NCI-H1930 (cell line): ENCODE data around the gene CGB8.
"Not testable (repeated sequence)": the region's sequence is repeated elsewhere in the genome, so short reads cannot be mapped to it uniquely, and the experiment has no call there.

Experiments
- DNase-seq, 2 experiments: peaks; one replicate each; lab custom pipeline; 2025; lab: John Stamatoyannopoulos, UW

Gene CGB8

GRCh38 chr19:49030323-49030722 is 18.6 kb downstream of the CGB8 start:
- not testable (repeated sequence) for DNase-seq

GRCh38 chr19:49029749-49030148 is 19.2 kb downstream of the CGB8 start:
- DNase-seq = not testable (repeated sequence)

- DNase-seq = not testable (repeated sequence)
Observed at GRCh38 chr19:49028686-49029085, 20.2 kb downstream of the CGB8 start.

- not testable (repeated sequence) for DNase-seq
Observed at GRCh38 chr19:49025599-49025998, 23.3 kb downstream of the CGB8 start.

GRCh38 chr19:49025088-49025487 is 23.8 kb downstream of the CGB8 start:
- DNase-seq = not testable (repeated sequence)

GRCh38 chr19:49024233-49024632 is 24.7 kb downstream of the CGB8 start, which contains the start of gene CGB3:
CGB3 (minus strand) TSS chr19:49024333; CDS start chr19:49023971, 362 bp downstream.
- DNase-seq = not testable (repeated sequence)

- DNase-seq = no peak
Observed at GRCh38 chr19:49022116-49022515, 26.8 kb downstream of the CGB8 start.

- DNase-seq = no peak
Observed at GRCh38 chr19:49020931-49021895, 27.7 kb downstream of the CGB8 start.

- DNase-seq = no peak
Observed at GRCh38 chr19:49020342-49020741, 28.6 kb downstream of the CGB8 start.

GRCh38 chr19:49019242-49019932 is 29.5 kb downstream of the CGB8 start:
- DNase-seq = peak; percentile 47 to 68

- not testable (repeated sequence) for DNase-seq
Observed at GRCh38 chr19:49018388-49019241, 30.3 kb downstream of the CGB8 start.

- peak; percentile 55 to 80 for DNase-seq
Observed at GRCh38 chr19:49017666-49018351, 31.1 kb downstream of the CGB8 start.

GRCh38 chr19:49017041-49017665 is 31.8 kb downstream of the CGB8 start, which contains the start of gene LHB:
LHB (minus strand) TSS chr19:49017091; CDS start chr19:49017081, 10 bp downstream.
- DNase-seq = no peak

- no peak for DNase-seq
Observed at GRCh38 chr19:49016067-49016839, 32.7 kb downstream of the CGB8 start.

- no peak for DNase-seq
Observed at GRCh38 chr19:49014870-49015255, 34.0 kb downstream of the CGB8 start.

GRCh38 chr19:49014123-49014869 is 34.6 kb downstream of the CGB8 start:
- no peak for DNase-seq

GRCh38 chr19:49011194-49011593 is 37.7 kb downstream of the CGB8 start:
- no peak for DNase-seq

- DNase-seq = no peak
Observed at GRCh38 chr19:49010453-49010852, 38.5 kb downstream of the CGB8 start.

- DNase-seq = no peak
Observed at GRCh38 chr19:49009828-49010227, 39.1 kb downstream of the CGB8 start.
